K562 (cell line): ENCODE results near the gene MRPL44. TPM values are rescaled to one million over a fixed set of nuclear protein-coding genes. Genes with fewer than 3 reads are reported as not detected.

Source experiments
- ATAC-seq: fragments of 200-7000 bp; cut with Tn5 transposase; 3 replicates; pipeline ENCODE4 v1.9.1; 2020; ENCODE audit warnings: moderate library complexity
- BruUV-seq: library from RNA; stranded (reverse); fragments of 400-500 nt; replicated peaks from 2 replicates; lab custom pipeline; 2021; lab: Mats Ljungman, UMichigan
- CTCF ChIA-PET: fragments of 300-600 bp; formaldehyde crosslinking; extraction: SDS; loops from one replicate; lab custom pipeline; 2021; ENCODE audit warnings: low intra/inter-chr PET ratio; lab: Yijun Ruan, JAX
- POLR2A ChIA-PET: fragments of 300-600, 350-650 bp; sonication (Branson Sonifier 250); formaldehyde crosslinking; extraction: SDS; loops from one replicate; lab custom pipeline; 2021; ENCODE audit warnings: antibody characterized with exemption, inconsistent platforms; lab: Yijun Ruan, JAX
- DNase-seq, 4 experiments: peaks; one replicate each; pipeline versions ENCODE4 v3.0.0 to v3.0.0-alpha.2; 2011 to 2018; ENCODE audit warnings: low spot score in 3 of 4, mixed read lengths in 3 of 4; ENCODE audit errors: extremely low read depth in 1 of 4
- FAIRE-seq: peaks from 2 replicates; lab custom pipeline; 2011; peaks lifted over from hg19 to GRCh38; lab: Jason Lieb, UNC
- H2AFZ ChIP-seq: 2 replicates; pipeline ENCODE4 v1.6.0; 2011; ENCODE audit warnings: low read depth, low read length, control low read depth, inconsistent platforms
- H3K27ac ChIP-seq: fragments of 200-600 bp; 3 replicates; pipeline ENCODE4 v1.8.0; 2011; ENCODE audit warnings: low read depth, mild to moderate bottlenecking, control low read depth, inconsistent platforms, low read length, moderate library complexity, mixed read lengths; ENCODE audit errors: extremely low read depth
- H3K27me3 ChIP-seq, 2 experiments: fragments of 300-600 bp in 1 of 2; 2 replicates in 1 of 2; 3 replicates in 1 of 2; pipeline versions ENCODE4 v1.6.0 to v1.8.0; 2011; ENCODE audit warnings: inconsistent platforms in 2 of 2, low read length in 2 of 2, mild to moderate bottlenecking in 1 of 2, mixed read lengths in 1 of 2, moderate library complexity in 1 of 2; ENCODE audit not compliant: control insufficient read depth in 2 of 2, insufficient read depth in 2 of 2
- H3K36me3 ChIP-seq: fragments of 300-600 bp; 3 replicates; pipeline ENCODE4 v1.8.0; 2011; ENCODE audit warnings: mild to moderate bottlenecking, low read length, inconsistent platforms; ENCODE audit not compliant: control insufficient read depth, insufficient read depth
- H3K4me1 ChIP-seq, 2 experiments: fragments of 200-600 bp in 1 of 2; replicated peaks in 1 of 2; 2 replicates in 1 of 2; 3 replicates in 1 of 2; pipeline versions ENCODE4 v1.5.1 to v1.8.0; 2011; ENCODE audit warnings: inconsistent platforms in 2 of 2, low read length in 2 of 2, mild to moderate bottlenecking in 1 of 2, mixed read lengths in 1 of 2, moderate library complexity in 1 of 2; ENCODE audit not compliant: control insufficient read depth in 2 of 2, insufficient read depth in 2 of 2
- H3K4me2 ChIP-seq: 2 replicates; pipeline ENCODE4 v1.6.1; 2011; ENCODE audit warnings: low read length, control low read depth, inconsistent platforms, mixed read lengths; ENCODE audit not compliant: insufficient read depth
- H3K4me3 ChIP-seq: fragments of 200-600 bp; sonication (generic), shearing (Covaris generic); 2 replicates; pipeline ENCODE4 v1.5.1; 2016; ENCODE audit warnings: control low read depth, inconsistent platforms
- H3K79me2 ChIP-seq: fragments of 200-600 bp; 3 replicates; pipeline ENCODE4 v1.8.0; 2011; ENCODE audit warnings: low read length, inconsistent platforms; ENCODE audit not compliant: control insufficient read depth, insufficient read depth
- H3K9ac ChIP-seq, 2 experiments: 2 replicates each; pipeline versions ENCODE4 v1.6.0 to v1.6.1; 2011; ENCODE audit warnings: low read depth in 2 of 2, low read length in 2 of 2, control low read depth in 1 of 2, inconsistent platforms in 1 of 2, mild to moderate bottlenecking in 1 of 2, mixed read lengths in 1 of 2; ENCODE audit not compliant: insufficient read depth in 1 of 2
- H3K9me1 ChIP-seq: one replicate; pipeline ENCODE4 v1.6.0; 2011; ENCODE audit warnings: inconsistent platforms, mild to moderate bottlenecking, low read length, moderate library complexity; ENCODE audit not compliant: control insufficient read depth, insufficient read depth
- H3K9me3 ChIP-seq: replicated peaks from 2 replicates; pipeline ENCODE4 v1.5.1; 2011; ENCODE audit warnings: low read depth, low read length, inconsistent platforms; ENCODE audit not compliant: control insufficient read depth, insufficient read depth
- H4K20me1 ChIP-seq: replicated peaks from 2 replicates; pipeline ENCODE4 v1.6.1; 2011; ENCODE audit warnings: low read length, inconsistent platforms, mixed read lengths; ENCODE audit not compliant: control insufficient read depth, insufficient read depth
- ATF3 ChIP-seq, 2 experiments: fragments of 450-650 bp in 1 of 2; sonication (generic) in 1 of 2; formaldehyde crosslinking in 1 of 2; IDR thresholded peaks in 1 of 2; conservative IDR thresholded peaks in 1 of 2; 2 replicates each; pipeline versions ENCODE4 v1.6.1 to v1.8.1; 2016 to 2023; ENCODE audit warnings: mild to moderate bottlenecking in 2 of 2, moderate library complexity in 2 of 2, inconsistent platforms in 1 of 2, missing genetic modification reagents in 1 of 2
- ATF7 ChIP-seq: fragments of 450-650 bp; IDR thresholded peaks from 2 replicates; pipeline ENCODE4 v1.7.1; 2014; ENCODE audit warnings: mild to moderate bottlenecking, moderate library complexity
- CREB1 ChIP-seq, 2 experiments: sonication (generic) in 1 of 2; formaldehyde crosslinking in 1 of 2; IDR thresholded peaks; 2 replicates each; pipeline versions ENCODE4 v1.6.1 to v1.8.0; 2012 to 2022; ENCODE audit warnings: inconsistent platforms in 1 of 2, mild to moderate bottlenecking in 1 of 2, missing genetic modification reagents in 1 of 2, moderate library complexity in 1 of 2
- ELF2 ChIP-seq: fragments of 250-450 bp; sonication (Bioruptor Pico); IDR thresholded peaks from 2 replicates; pipeline ENCODE4 v1.5.0; 2021; ENCODE audit warnings: mild to moderate bottlenecking
- ZBTB2 ChIP-seq: fragments of 450-650 bp; IDR thresholded peaks from 2 replicates; pipeline ENCODE4 v1.6.1; 2016; ENCODE audit warnings: antibody characterized with exemption
- WGBS: fragments of 100-300 bp; shearing (Covaris generic); methylation state at CpG from one replicate; pipeline ENCODE4 v1.1.6; 2016; ENCODE audit warnings: low coverage, mixed read lengths; ENCODE audit not compliant: insufficient coverage; ENCODE audit errors: missing lambda C conversion rate; 5-methylcytosine and 5-hydroxymethylcytosine counted together
- in situ Hi-C: fragments of 300-500 bp; cut with MboI; formaldehyde crosslinking; loops from 4 replicates; pipeline ENCODE4 v1.15.0; 2018; ENCODE audit warnings: inconsistent platforms, mixed read lengths
- intact Hi-C: fragments of 100-400 bp; cut with micrococcal nuclease; formaldehyde crosslinking; loops from 2 replicates; pipeline ENCODE4 v1.14.2; 2022
- polyA plus RNA-seq, 8 experiments: library from polyadenylated mRNA; depleted of rRNA in 4 of 8; stranded (reverse) in 5 of 8; unstranded in 3 of 8; fragments of >200 nt; fragmentation: Nextera tagmentation in 2 of 8; fragmentation: Illumina TruSeq in 1 of 8; extraction: Ambion mirVana in 2 of 8; extraction: Trizol in 1 of 8; gene quantifications; 2 replicates each; pipeline versions ENCODE4 v1.2.1 to v1.2.3, GENCODE V29; 2011 to 2014; ENCODE audit warnings: inconsistent platforms in 1 of 8, missing spikeins in 1 of 8
- total RNA-seq, 7 experiments: library from RNA; depleted of rRNA in 6 of 7; stranded (reverse); fragments of >200 nt in 6 of 7; fragmentation: Illumina TruSeq in 2 of 7; extraction: Trizol in 2 of 7; gene quantifications; 2 replicates each; pipeline versions ENCODE4 v1.2.1 to v1.2.3, GENCODE V29; 2011 to 2021; ENCODE audit warnings: low replicate concordance in 1 of 7

The MRPL44 gene
- total and polyA plus RNA-seq, 9 of the 15 experiments (the other 6 are each of a cell fraction or from before 2014, with no cell fraction given), result 10.4 to 26.0 (median 20.2) TPM

GRCh38 chr2:223930103-223930976 lies 26.9 kb upstream of the MRPL44 start:
- H4K20me1 ChIP-seq, result 0 out of 2 replicates have a peak, but pooled peaks cover under 1% of the 10 kb centered on the region
- POLR2A ChIA-PET, result interaction anchor here (0.6 kb wide), 2 partner anchors 11 to 105 kb away, joined by 4 to 5 read pairs; no protein-coding TSS in a partner anchor
- TF ChIP-seq CREB1 (IDR thresholded peaks at IDR 0.05) (no peak), CREB1 (CRISPR knock-in tag; IDR thresholded peaks at IDR 0.05) (peak; percentile 31; the same call in 1 of the 2 replicates), ATF3 (IDR thresholded peaks at IDR 0.05) (0 out of 2 replicates have a peak, but pooled peaks have one; percentile 40), ATF3 (CRISPR knock-in tag; conservative IDR thresholded peaks at IDR 0.05) (no peak), ATF7 (peak; percentile 82; the same call in 1 of the 2 replicates), ELF2 (CRISPR knock-in tag) (no peak), ZBTB2 (no peak)

More at GRCh38 chr2:223930103-223930976, 26.9 kb upstream of the MRPL44 start:
- BruUV-seq, result no TSS peak
- H2AFZ ChIP-seq, result peak overlapping the region; percentile 50; the same call in 1 of the 2 replicates
- peaks cover 0 to 4% of the 10 kb centered on the region in 2 experiments; a peak in 3 of 5 replicates for H3K4me1 ChIP-seq
- H3K4me2 ChIP-seq, result peak overlapping the region; percentile 41
- no peaks in the 10 kb centered on the region for H3K9me1 ChIP-seq
- peak overlapping the region; percentile 20 to 86; a peak in 2 of 4 replicates for H3K9ac ChIP-seq
- H3K27me3 ChIP-seq, result no peaks in the 10 kb centered on the region
- FAIRE-seq, result peak; percentile 76
- in situ Hi-C loops (no loop called here), intact Hi-C loops (no loop called here)
- WGBS, result 58% methylated on average over 20 of the region's 23 CpGs
- H3K9me3 ChIP-seq, result 0 out of 2 replicates have a peak, but pooled peaks cover 2% of the 10 kb centered on the region
- peak in 2 of 4 experiments; percentile 51 to 73 for DNase-seq
- ATAC-seq, result peak; percentile 94
- no peaks in the 10 kb centered on the region for H3K36me3 ChIP-seq
- no peak overlapping the region for H3K4me3 ChIP-seq
- H3K79me2 ChIP-seq, result no peaks in the 10 kb centered on the region; the same call in 2 of the 3 replicates
- CTCF ChIA-PET, result no interaction called here
- H3K27ac ChIP-seq, result peak overlapping the region; percentile 26; the same call in 1 of the 3 replicates
